Stomach (tissue), 9 donors: ENCODE results near the gene AANAT. TPM values are rescaled to one million over a fixed set of nuclear protein-coding genes. Genes with fewer than 3 reads are reported as not detected.

Experiments
- DNase-seq, 2 donors: peaks; one replicate each; pipeline versions ENCODE4 v3.0.0 to v3.0.0-alpha.2; 2013 to 2019
- H3K27ac ChIP-seq, 5 donors: fragments of 200-600 bp in 4 of 5; sonication (generic) in 4 of 5; one replicate each; pipeline ENCODE4 v1.5.1; 2013 to 2019; ENCODE audit warnings: mild to moderate bottlenecking in 1 of 5, moderate library complexity in 1 of 5
- H3K27me3 ChIP-seq, 3 donors: fragments of 200-600 bp; sonication (generic); one replicate each; pipeline ENCODE4 v1.5.1; 2017 to 2019; ENCODE audit warnings: mixed run types in 1 of 3
- H3K36me3 ChIP-seq, 4 donors: fragments of 200-600 bp; sonication (generic); 1 replicate in 3 of 4; 2 replicates in 1 of 4; pipeline ENCODE4 v1.5.1; 2016 to 2019
- H3K4me1 ChIP-seq, 4 donors: fragments of 200-600 bp; sonication (generic); one replicate each; pipeline ENCODE4 v1.5.1; 2016 to 2019
- H3K4me3 ChIP-seq, 4 donors: fragments of 200-600 bp; sonication (generic) in 3 of 4; one replicate each; pipeline ENCODE4 v1.5.1; 2016 to 2019; ENCODE audit warnings: mild to moderate bottlenecking in 1 of 4
- H3K9me3 ChIP-seq, 4 donors: fragments of 200-600 bp; sonication (generic); one replicate each; pipeline ENCODE4 v1.5.1; 2016 to 2019
- CTCF ChIP-seq, 7 experiments: fragments of 450-650 bp in 4 of 7; fragments of 200-600 bp in 3 of 7; sonication (generic) in 3 of 7; IDR thresholded peaks; one replicate each; pipeline ENCODE4 v1.5.1; 2016 to 2019; ENCODE audit warnings: antibody characterized with exemption in 7 of 7, control low read depth in 2 of 7, mild to moderate bottlenecking in 1 of 7
- EP300 ChIP-seq: sonication (generic); formaldehyde crosslinking; IDR thresholded peaks from one replicate; pipeline ENCODE4 v1.6.1; 2017; ENCODE audit warnings: antibody characterized with exemption
- POLR2AphosphoS5 ChIP-seq, 3 donors: sonication (generic); formaldehyde crosslinking; IDR thresholded peaks; one replicate each; pipeline ENCODE4 v1.6.1; 2016; ENCODE audit warnings: antibody characterized with exemption in 3 of 3
- WGBS, 5 donors: extraction: QIAGEN DNeasy Blood & Tissue Kit in 3 of 5; methylation state at CpG; one replicate each; pipeline versions ENCODE4 v1.1.5 to v1.1.7; 2013 to 2018; 5-methylcytosine and 5-hydroxymethylcytosine counted together
- intact Hi-C: fragments of 100-400 bp; cut with DNase I; formaldehyde crosslinking; loops from one replicate; pipeline ENCODE4 v1.15.1; 2023; ENCODE audit warnings: low total_unique reads
- polyA plus RNA-seq, 3 donors: library from polyadenylated mRNA; stranded (reverse); fragments of 200-250 nt; gene quantifications; one replicate each; pipeline ENCODE4 v1.2.3, GENCODE V29; 2013
- total RNA-seq, 5 donors: library from RNA; depleted of rRNA; stranded (reverse); fragments of >200 nt; gene quantifications; one replicate each; pipeline versions ENCODE4 v1.1.0 to v1.2.3, GENCODE V29; 2014 to 2016
- donor health status: healthy with polysubstance abuse.
- donor health status: Bipolar disorder and iron deficiency.
- donor health status: healthy.

Gene AANAT
- total and polyA plus RNA-seq, 8 donors, result 0.44 TPM; not detected in 7

GRCh38 chr17:76519048-76519966 lies 51.9 kb downstream of the AANAT start:
- Histone ChIP-seq H3K9me3 (no peaks in the 10 kb centered on the region), H3K4me1 (peaks cover under 1 to 23% (median 17%) of the 10 kb centered on the region in 4 donors), H3K4me3 (no peak overlapping the region), H3K36me3 (no peaks in the 10 kb centered on the region), H3K27ac (no peak overlapping the region), H3K27me3 (peaks cover 0 to 15% (median 0%) of the 10 kb centered on the region in 3 donors)
- WGBS, 5 donors, result 66 to 80% (median 75%) methylated on average over 15 of the region's 15 CpGs
- peak in 1 of 2 donors; percentile 65 for DNase-seq
- TF ChIP-seq POLR2AphosphoS5 (IDR thresholded peaks at IDR 0.05) (no peak), EP300 (no peak), CTCF (IDR thresholded peaks at IDR 0.05) (no peak)
- intact Hi-C loops, result no loop called here

Other genes starting within 250 kb of the AANAT start
- gene RNF157, start 227.1 kb upstream of the AANAT start, total RNA-seq, result 10 to 100 TPM in 3 of 5 donors, 1 to 10 TPM in 2; 1.0 to 41.4 (median 11.6) TPM
- gene RNF157, start 227.1 kb upstream of the AANAT start, polyA plus RNA-seq, result 1 to 10 TPM in 2 of 3 donors, under 1 TPM in 1; 0.95 to 4.1 (median 3.7) TPM
- gene UBALD2, start 202.3 kb upstream of the AANAT start, total RNA-seq, result 10 to 100 TPM in 2 of 5 donors, 1 to 10 TPM in 3; 1.8 to 49.5 (median 9.9) TPM
- 10 to 100 TPM; 37.2 to 48.4 (median 43.0) TPM for gene UBALD2, start 202.3 kb upstream of the AANAT start, polyA plus RNA-seq
- 10 to 100 TPM in 1 of 5 donors, 1 to 10 TPM in 3, under 1 TPM in 1; 0.72 to 12.5 (median 2.3) TPM for gene QRICH2, start 159.3 kb upstream of the AANAT start, total RNA-seq
- 1 to 10 TPM; 3.8 to 5.6 (median 4.0) TPM for gene QRICH2, start 159.3 kb upstream of the AANAT start, polyA plus RNA-seq
- gene PRPSAP1, start 113.7 kb upstream of the AANAT start, total RNA-seq, result 10 to 100 TPM; 29.1 to 49.0 (median 46.4) TPM
- gene PRPSAP1, start 113.7 kb upstream of the AANAT start, polyA plus RNA-seq, result 10 to 100 TPM; 25.0 to 43.7 (median 25.3) TPM
- 10 to 100 TPM in 1 of 5 donors, 1 to 10 TPM in 2, under 1 TPM in 1, not detected in 1; 0.45 to 13.9 (median 3.4) TPM for gene SPHK1, start 83.0 kb upstream of the AANAT start, total RNA-seq
- 10 to 100 TPM in 1 of 3 donors, 1 to 10 TPM in 2; 5.8 to 10.6 (median 6.8) TPM for gene SPHK1, start 83.0 kb upstream of the AANAT start, polyA plus RNA-seq
- gene UBE2O, start 14.5 kb upstream of the AANAT start, total RNA-seq, result 10 to 100 TPM in 4 of 5 donors, 1 to 10 TPM in 1; 9.9 to 32.7 (median 17.9) TPM
- 1 to 10 TPM; 4.6 to 7.2 (median 6.1) TPM for gene UBE2O, start 14.5 kb upstream of the AANAT start, polyA plus RNA-seq
- gene RHBDF2, start 33.8 kb downstream of the AANAT start, total RNA-seq, result 100 to 1,000 TPM in 2 of 5 donors, 10 to 100 TPM in 3; 16.9 to 175 (median 43.8) TPM
- gene RHBDF2, start 33.8 kb downstream of the AANAT start, polyA plus RNA-seq, result 10 to 100 TPM in 1 of 3 donors, 1 to 10 TPM in 2; 4.6 to 17.5 (median 9.2) TPM
- 10 to 100 TPM in 3 of 5 donors, 1 to 10 TPM in 1, not detected in 1; 6.8 to 40.4 (median 28.4) TPM for gene CYGB, start 70.1 kb downstream of the AANAT start, total RNA-seq
- gene CYGB, start 70.1 kb downstream of the AANAT start, polyA plus RNA-seq, result 100 to 1,000 TPM in 1 of 3 donors, 10 to 100 TPM in 1, 1 to 10 TPM in 1; 9.9 to 101 (median 65.1) TPM
- gene PRCD, start 72.4 kb downstream of the AANAT start, total RNA-seq, result 1 to 10 TPM in 1 of 5 donors, under 1 TPM in 1, not detected in 3; 0.72 to 5.7 TPM
- gene PRCD, start 72.4 kb downstream of the AANAT start, polyA plus RNA-seq, result 10 to 100 TPM in 1 of 3 donors, 1 to 10 TPM in 2; 3.6 to 12.2 (median 4.2) TPM
- 10 to 100 TPM in 2 of 5 donors, 1 to 10 TPM in 3; 1.2 to 17.8 (median 3.6) TPM for gene ST6GALNAC2, start 118.3 kb downstream of the AANAT start, total RNA-seq
- gene ST6GALNAC2, start 118.3 kb downstream of the AANAT start, polyA plus RNA-seq, result 10 to 100 TPM in 1 of 3 donors, 1 to 10 TPM in 2; 3.9 to 17.1 (median 5.5) TPM
- gene ST6GALNAC1, start 176.2 kb downstream of the AANAT start, total RNA-seq, result 100 to 1,000 TPM in 2 of 5 donors, 10 to 100 TPM in 3; 41.1 to 257 (median 94.2) TPM
- gene ST6GALNAC1, start 176.2 kb downstream of the AANAT start, polyA plus RNA-seq, result 10 to 100 TPM; 28.0 to 72.8 (median 34.5) TPM
- gene MXRA7, start 243.4 kb downstream of the AANAT start, total RNA-seq, result 100 to 1,000 TPM in 2 of 5 donors, 10 to 100 TPM in 3; 41.4 to 209 (median 86.9) TPM
- gene MXRA7, start 243.4 kb downstream of the AANAT start, polyA plus RNA-seq, result 100 to 1,000 TPM in 1 of 3 donors, 10 to 100 TPM in 2; 44.5 to 102 (median 54.5) TPM